SU-DHL-6 (cell line): ENCODE data around the gene NHSL2.

ENCODE experiments used
- CTCF ChIP-seq: fragments of 200-600 bp; sonication (generic); IDR thresholded peaks from one replicate; pipeline ENCODE4 v1.5.1; 2017; ENCODE audit warnings: antibody characterized with exemption, mild to moderate bottlenecking, low read length, moderate library complexity; ENCODE audit not compliant: insufficient read depth, poor library complexity, severe bottlenecking
- EZH2phosphoT487 ChIP-seq: fragments of 200-600 bp; sonication (generic), shearing (Covaris generic); conservative IDR thresholded peaks from 2 replicates; pipeline ENCODE4 v1.6.1; 2018; ENCODE audit warnings: mild to moderate bottlenecking, antibody characterized with exemption, low read length, moderate library complexity, mixed read lengths

- TF ChIP-seq CTCF (no peak), EZH2phosphoT487 (no peak)
Measured at GRCh38 chrX:71913156-71913950, 2.7 kb downstream of the NHSL2 start.
